GM10266 (cell line): Measurements from ENCODE around the gene CASTOR1.

Experiments used
- DNase-seq: peaks from one replicate; pipeline ENCODE4 v3.0.0; 2012; ENCODE audit errors: extremely low spot score
- CTCF ChIP-seq: IDR thresholded peaks from 2 replicates; pipeline ENCODE4 v1.5.1; 2012; ENCODE audit warnings: mild to moderate bottlenecking, low read depth; ENCODE audit not compliant: control insufficient read depth, insufficient read depth; ENCODE audit errors: missing control alignments

Gene CASTOR1

DNA sequence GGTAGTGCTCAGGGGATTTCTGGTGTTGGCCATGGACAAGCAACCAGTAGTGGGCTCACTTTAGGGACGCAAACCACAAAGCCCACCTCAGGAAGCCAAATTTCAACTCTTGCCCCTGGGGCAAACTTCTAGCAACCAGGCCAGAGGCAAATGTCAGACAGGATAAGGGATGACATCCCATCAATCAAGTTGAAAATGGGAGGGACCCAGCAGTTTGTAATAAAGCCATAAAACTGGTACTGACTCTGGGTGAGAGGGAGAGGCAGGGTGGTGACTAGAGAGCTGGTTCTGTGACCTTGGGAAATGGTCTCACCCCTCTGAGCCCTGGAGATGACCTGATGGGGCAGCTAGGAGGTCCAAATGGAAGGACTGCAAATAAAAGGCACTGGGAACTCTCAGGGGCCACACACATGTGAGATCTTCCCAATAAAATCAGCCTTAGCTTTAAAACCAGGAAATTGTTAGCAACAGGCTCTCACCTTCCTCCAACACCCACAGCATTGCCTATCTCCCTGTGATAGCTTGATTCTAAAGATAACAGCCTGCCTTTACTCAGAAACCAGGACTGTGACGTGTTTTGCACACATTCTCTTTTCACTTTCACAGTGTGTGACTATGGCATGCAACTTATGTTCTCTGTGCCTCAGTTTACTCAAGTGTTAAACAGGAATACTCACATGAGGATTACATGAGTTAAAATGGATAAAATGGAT, 43.8 kb upstream of the CASTOR1 start:
- DNase-seq = no peak
- no peak for TF ChIP-seq CTCF

DNA sequence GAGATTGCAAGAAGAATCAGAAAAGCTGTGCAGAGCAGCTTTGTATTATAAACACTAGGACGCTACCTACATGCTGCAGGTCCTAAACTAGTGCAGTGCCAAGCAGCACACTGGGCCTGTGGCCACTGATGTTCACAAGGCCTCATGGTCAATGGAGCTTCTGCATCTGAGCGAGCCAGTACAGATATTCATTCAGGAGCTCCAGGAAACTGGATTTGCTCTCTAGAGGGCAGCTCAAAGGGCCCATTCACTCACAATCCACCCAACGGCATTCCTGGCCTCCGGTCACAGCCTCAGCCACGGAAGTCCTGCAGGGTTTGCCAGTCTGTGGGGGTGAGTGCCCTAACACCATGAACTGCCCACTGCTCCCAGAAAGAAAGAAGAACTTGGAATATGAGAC, 43.2 kb upstream of the CASTOR1 start:
- no peak for TF ChIP-seq CTCF
- DNase-seq = no peak

- no peak for TF ChIP-seq CTCF
- DNase-seq = no peak
Observed at GRCh38 chr22:30328466-30329049, 39.3 kb upstream of the CASTOR1 start.

GRCh38 chr22:30327864-30328345, 38.6 kb upstream of the CASTOR1 start:
- DNase-seq = no peak
- no peak for TF ChIP-seq CTCF

DNA sequence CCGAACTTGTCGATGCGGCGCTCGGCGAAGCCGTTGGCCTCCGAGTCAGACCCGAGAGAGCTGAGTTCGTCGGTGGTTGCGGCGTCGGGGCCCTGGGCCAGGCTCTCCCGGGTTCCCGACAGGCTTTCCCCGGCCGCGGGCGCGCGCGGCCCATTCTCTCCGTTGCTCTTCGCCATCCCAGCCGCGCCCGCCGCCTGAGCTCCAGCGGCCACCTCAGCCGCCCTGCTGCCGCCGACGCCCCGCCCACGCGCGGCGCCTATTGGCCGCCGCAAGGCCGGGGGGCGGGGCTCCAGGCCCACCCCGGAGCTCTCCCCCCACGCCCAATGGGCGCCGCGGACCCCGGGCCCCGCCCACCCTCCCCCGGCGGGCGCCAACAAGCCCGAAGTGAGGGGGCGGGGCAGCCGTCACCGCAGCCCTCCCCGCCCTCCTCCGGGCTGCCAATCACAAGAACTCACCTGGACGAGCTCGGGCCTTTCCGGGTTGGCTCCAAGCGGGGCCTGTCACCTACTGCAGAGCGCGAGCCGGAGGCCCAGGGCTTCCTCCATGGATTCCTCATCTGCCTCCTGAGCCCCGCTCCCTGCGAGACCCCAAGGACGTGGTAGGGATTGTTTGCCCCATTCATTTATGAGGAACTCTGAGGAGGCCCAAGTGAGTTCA, 37.5 kb upstream of the CASTOR1 start, which contains the start of gene TBC1D10A:
Gene TBC1D10A, minus strand, starts transcription at position 236 of the 657 bp plus-strand sequence. Its CDS starts 60 bp downstream, at position 176.
- TF ChIP-seq CTCF = no peak
- DNase-seq = peak; percentile 100

DNA sequence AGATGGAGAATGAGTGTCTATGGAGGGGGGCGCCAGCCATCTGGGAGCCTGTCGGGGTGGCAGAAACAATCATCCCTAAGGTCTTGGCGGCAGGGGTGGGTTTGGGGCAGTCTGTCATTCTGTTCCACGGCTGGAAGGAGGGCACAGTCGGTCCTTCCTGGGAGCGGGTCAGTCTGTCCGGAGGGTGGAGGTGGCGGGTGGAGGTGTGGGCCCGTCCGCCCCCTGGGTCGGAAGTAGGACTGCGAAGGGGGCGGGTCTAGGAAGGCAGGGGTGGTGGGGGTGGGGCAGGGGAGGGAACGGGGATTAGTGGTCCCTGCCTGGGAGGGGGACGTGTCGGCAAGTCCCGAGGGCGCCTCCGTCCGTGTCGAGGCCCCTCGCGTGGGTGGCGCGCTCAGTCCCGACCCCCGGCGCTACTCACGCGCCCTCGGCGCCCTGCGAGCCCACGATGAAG, 37.0 kb upstream of the CASTOR1 start:
- no peak for TF ChIP-seq CTCF
- peak; percentile 34 for DNase-seq
